ENCODE measurements around the gene MDP1.

MDP1 gene

GRCh38 chr14:24197056-24197450 lies 18.8 kb downstream of the MDP1 start:
- DNase-seq = no peak

- no peak for DNase-seq
Measured at GRCh38 chr14:24196071-24197055, 19.5 kb downstream of the MDP1 start.

- peak; percentile 51 for DNase-seq
Measured at GRCh38 chr14:24195186-24196070, 20.4 kb downstream of the MDP1 start, which contains the start of gene TM9SF1. TSS of gene TM9SF1 (minus strand) at chr14:24195441. CDS start at chr14:24195019, 422 bp downstream.

- no peak for DNase-seq
Measured at GRCh38 chr14:24194873-24195185, 21.0 kb downstream of the MDP1 start.

- DNase-seq = no peak
Measured at GRCh38 chr14:24194186-24194872, 21.5 kb downstream of the MDP1 start.

GRCh38 chr14:24192933-24193332 lies 22.9 kb downstream of the MDP1 start:
- no peak for DNase-seq

- DNase-seq = no peak
Measured at GRCh38 chr14:24190416-24190815, 25.4 kb downstream of the MDP1 start.

- no peak for DNase-seq
Measured at GRCh38 chr14:24189460-24189859, 26.4 kb downstream of the MDP1 start.

GRCh38 chr14:24189059-24189375 lies 26.8 kb downstream of the MDP1 start:
- DNase-seq = no peak

- DNase-seq = peak; percentile 93
Measured at GRCh38 chr14:24188251-24189058, 27.4 kb downstream of the MDP1 start, which contains the start of gene IPO4. TSS of gene IPO4 (minus strand) at chr14:24188816. CDS start at chr14:24188787, 29 bp downstream.

GRCh38 chr14:24187539-24187915 lies 28.3 kb downstream of the MDP1 start:
- DNase-seq = no peak

GRCh38 chr14:24186831-24187538 lies 28.9 kb downstream of the MDP1 start:
- no peak for DNase-seq

GRCh38 chr14:24185741-24186140 lies 30.1 kb downstream of the MDP1 start:
- no peak for DNase-seq

GRCh38 chr14:24185026-24185425 lies 30.8 kb downstream of the MDP1 start:
- DNase-seq = no peak

GRCh38 chr14:24184104-24184970 lies 31.5 kb downstream of the MDP1 start:
- no peak for DNase-seq

- DNase-seq = no peak
Measured at GRCh38 chr14:24183014-24183481, 32.8 kb downstream of the MDP1 start.

- DNase-seq = no peak
Measured at GRCh38 chr14:24182110-24182882, 33.6 kb downstream of the MDP1 start.

- DNase-seq = no peak
Measured at GRCh38 chr14:24181371-24182077, 34.3 kb downstream of the MDP1 start.
